DOHH2 (cell line): ENCODE results near the gene DUS4L.

ENCODE experiments used
- EZH2phosphoT487 ChIP-seq: fragments of 200-600 bp; sonication (generic); IDR thresholded peaks from 2 replicates; pipeline ENCODE4 v1.6.1; 2017; ENCODE audit warnings: borderline replicate concordance, mild to moderate bottlenecking, antibody characterized with exemption, low read length, moderate library complexity, mixed read lengths
- TF ChIP-seq, protein P1 (sequence below): fragments of 200-600 bp; sonication (generic); IDR thresholded peaks from one replicate; pipeline ENCODE4 v1.5.1; 2014; ENCODE audit warnings: antibody characterized with exemption, mild to moderate bottlenecking, low read depth, low read length; ENCODE audit not compliant: poor library complexity, severe bottlenecking

DNA sequence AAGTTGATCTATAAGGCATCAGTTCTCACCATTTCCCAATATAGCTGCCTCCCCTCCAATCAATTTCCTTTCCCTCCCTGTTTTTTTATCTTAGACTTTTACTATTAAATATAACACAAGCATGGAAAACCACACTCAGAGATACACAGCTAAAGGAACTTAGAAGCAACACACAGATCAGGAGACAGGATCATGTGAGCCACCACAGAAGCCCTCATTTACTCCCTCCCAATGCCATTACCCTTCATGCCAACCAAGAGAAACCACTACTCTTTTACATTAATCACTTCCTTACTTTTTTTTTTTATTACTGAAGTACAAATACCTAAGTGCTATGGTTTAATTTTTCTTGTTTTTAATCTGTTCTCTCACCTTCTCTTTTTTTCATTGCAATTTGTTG is 33.0 kb upstream of the DUS4L start:
- TF ChIP-seq, protein P1, sequence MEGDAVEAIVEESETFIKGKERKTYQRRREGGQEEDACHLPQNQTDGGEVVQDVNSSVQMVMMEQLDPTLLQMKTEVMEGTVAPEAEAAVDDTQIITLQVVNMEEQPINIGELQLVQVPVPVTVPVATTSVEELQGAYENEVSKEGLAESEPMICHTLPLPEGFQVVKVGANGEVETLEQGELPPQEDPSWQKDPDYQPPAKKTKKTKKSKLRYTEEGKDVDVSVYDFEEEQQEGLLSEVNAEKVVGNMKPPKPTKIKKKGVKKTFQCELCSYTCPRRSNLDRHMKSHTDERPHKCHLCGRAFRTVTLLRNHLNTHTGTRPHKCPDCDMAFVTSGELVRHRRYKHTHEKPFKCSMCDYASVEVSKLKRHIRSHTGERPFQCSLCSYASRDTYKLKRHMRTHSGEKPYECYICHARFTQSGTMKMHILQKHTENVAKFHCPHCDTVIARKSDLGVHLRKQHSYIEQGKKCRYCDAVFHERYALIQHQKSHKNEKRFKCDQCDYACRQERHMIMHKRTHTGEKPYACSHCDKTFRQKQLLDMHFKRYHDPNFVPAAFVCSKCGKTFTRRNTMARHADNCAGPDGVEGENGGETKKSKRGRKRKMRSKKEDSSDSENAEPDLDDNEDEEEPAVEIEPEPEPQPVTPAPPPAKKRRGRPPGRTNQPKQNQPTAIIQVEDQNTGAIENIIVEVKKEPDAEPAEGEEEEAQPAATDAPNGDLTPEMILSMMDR, result no peak
- TF ChIP-seq EZH2phosphoT487, result no peak
